Spinal cord (tissue), 10 donors: ENCODE measurements around the gene TBX21. TPM values are rescaled to one million over a fixed set of nuclear protein-coding genes. Genes with fewer than 3 reads are reported as not detected.

Experiments
- DNase-seq, 6 donors: peaks; one replicate each; pipeline versions ENCODE4 v3.0.0 to v3.0.0-alpha.2; 2013 to 2015; ENCODE audit warnings: low spot score in 6 of 6, low read depth in 4 of 6
- H3K27ac ChIP-seq: one replicate; pipeline ENCODE4 v1.5.1; 2013; ENCODE audit warnings: low read depth, low read length, control low read depth
- H3K27me3 ChIP-seq: one replicate; pipeline ENCODE4 v1.6.1; 2013; ENCODE audit warnings: low read length; ENCODE audit not compliant: control insufficient read depth, insufficient read depth
- H3K36me3 ChIP-seq: one replicate; pipeline ENCODE4 v1.6.1; 2013; ENCODE audit warnings: low read length; ENCODE audit not compliant: control insufficient read depth, insufficient read depth
- H3K4me1 ChIP-seq: one replicate; pipeline ENCODE4 v1.6.1; 2013; ENCODE audit warnings: low read length; ENCODE audit not compliant: control insufficient read depth, insufficient read depth
- H3K4me3 ChIP-seq: one replicate; pipeline ENCODE4 v1.5.1; 2013; ENCODE audit warnings: low read depth, low read length, control low read depth
- H3K9me3 ChIP-seq: one replicate; pipeline ENCODE4 v1.6.1; 2013; ENCODE audit warnings: low read length; ENCODE audit not compliant: control insufficient read depth, insufficient read depth
- WGBS: methylation state at CpG from one replicate; pipeline ENCODE4 v1.1.5; 2013; ENCODE audit warnings: missing lambda C conversion rate; ENCODE audit not compliant: insufficient coverage; 5-methylcytosine and 5-hydroxymethylcytosine counted together
- polyA plus RNA-seq, 2 donors: library from polyadenylated mRNA; unstranded; fragments of 120-200 nt; gene quantifications; one replicate each; pipeline ENCODE4 v1.2.1, GENCODE V29; 2013; ENCODE audit not compliant: insufficient read length in 2 of 2
- total RNA-seq, 2 donors: library from RNA; depleted of rRNA in 1 of 2; stranded (reverse); fragments of 120-200 nt in 1 of 2; fragments of >200 nt in 1 of 2; gene quantifications; one replicate each; pipeline versions ENCODE4 v1.2.3 to v1.2.4, GENCODE V29; 2013 to 2014
- donor health status: healthy.

The TBX21 gene
- total and polyA plus RNA-seq, 4 donors, result 0.17 to 0.36 (median 0.26) TPM

GRCh38 chr17:47789611-47790561, 56.9 kb downstream of the TBX21 start:
- Histone ChIP-seq H3K36me3 (no peaks in the 10 kb centered on the region), H3K9me3 (no peaks in the 10 kb centered on the region), H3K27ac (peak overlapping the region; percentile 37), H3K27me3 (peaks cover 63% of the 10 kb centered on the region), H3K4me3 (peak overlapping the region; percentile 38), H3K4me1 (peaks cover 8% of the 10 kb centered on the region)
- peak in 3 of 6 donors; percentile 25 to 81 (median 75) for DNase-seq
- under 1% methylated on average over 67 of the region's 70 CpGs for WGBS

GRCh38 chr17:47791025-47791424, 58.0 kb downstream of the TBX21 start:
- no peaks in the 10 kb centered on the region for H3K36me3 ChIP-seq
- peak in 1 of 6 donors; percentile 16 for DNase-seq
- no CpG with 5 or more reads among the region's 3 CpGs for WGBS
- peak overlapping the region; percentile 37 for H3K27ac ChIP-seq
- H3K9me3 ChIP-seq, result no peaks in the 10 kb centered on the region
- peaks cover 8% of the 10 kb centered on the region for H3K4me1 ChIP-seq
- H3K4me3 ChIP-seq, result no peak overlapping the region
- H3K27me3 ChIP-seq, result peaks cover 59% of the 10 kb centered on the region

- H3K27ac ChIP-seq, result no peak overlapping the region
- no peak overlapping the region for H3K4me3 ChIP-seq
- no peak for DNase-seq
- H3K4me1 ChIP-seq, result peaks cover 8% of the 10 kb centered on the region
- WGBS, result no CpG with 5 or more reads among the region's 1 CpG
- H3K36me3 ChIP-seq, result no peaks in the 10 kb centered on the region
- H3K9me3 ChIP-seq, result no peaks in the 10 kb centered on the region
- H3K27me3 ChIP-seq, result peaks cover 56% of the 10 kb centered on the region
Measured at GRCh38 chr17:47792457-47792856, 59.4 kb downstream of the TBX21 start.

DNA sequence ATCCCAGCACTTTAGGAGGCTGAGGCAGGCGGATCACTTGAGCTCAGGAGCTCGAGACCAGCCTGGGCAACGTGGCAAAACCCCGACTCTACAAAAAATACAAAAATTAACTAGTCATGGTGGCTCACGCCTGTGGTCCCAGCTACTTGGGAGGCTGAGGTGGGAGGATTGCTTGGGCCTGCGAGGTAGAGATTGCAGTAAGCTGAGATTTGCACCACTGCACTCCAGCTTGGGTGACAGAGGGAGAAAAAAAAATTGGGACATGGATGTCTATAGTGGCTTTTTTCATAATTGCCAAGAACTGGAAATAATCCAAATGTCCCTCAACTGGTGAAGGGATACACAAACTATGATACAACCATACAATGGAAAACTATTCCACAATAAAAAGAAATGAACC, 59.9 kb downstream of the TBX21 start:
- no peak for DNase-seq
- H3K27ac ChIP-seq, result no peak overlapping the region
- no peak overlapping the region for H3K4me3 ChIP-seq
- peaks cover 53% of the 10 kb centered on the region for H3K27me3 ChIP-seq
- no peaks in the 10 kb centered on the region for H3K36me3 ChIP-seq
- H3K4me1 ChIP-seq, result peaks cover 8% of the 10 kb centered on the region
- no peaks in the 10 kb centered on the region for H3K9me3 ChIP-seq
- 80% methylated on average over 1 of the region's 6 CpGs for WGBS

Other genes with a start within 250 kb of the TBX21 start
- gene NPEPPS, start 202.1 kb upstream of the TBX21 start, total RNA-seq, result 100 to 1,000 TPM; 111 to 192 TPM
- gene NPEPPS, start 202.1 kb upstream of the TBX21 start, polyA plus RNA-seq, result 100 to 1,000 TPM; 179 to 195 TPM
- 100 to 1,000 TPM; 165 to 185 TPM for gene KPNB1, start 83.3 kb upstream of the TBX21 start, total RNA-seq
- 100 to 1,000 TPM; 152 to 164 TPM for gene KPNB1, start 83.3 kb upstream of the TBX21 start, polyA plus RNA-seq
- gene TBKBP1, start 39.1 kb upstream of the TBX21 start, total RNA-seq, result 10 to 100 TPM; 10.4 to 11.5 TPM
- gene TBKBP1, start 39.1 kb upstream of the TBX21 start, polyA plus RNA-seq, result 10 to 100 TPM; 46.2 to 62.8 TPM
- gene OSBPL7, start 88.6 kb downstream of the TBX21 start, total RNA-seq, result 10 to 100 TPM in 1 of 2 donors, 1 to 10 TPM in 1; 7.1 to 12.5 TPM
- gene OSBPL7, start 88.6 kb downstream of the TBX21 start, polyA plus RNA-seq, result 10 to 100 TPM; 23.1 to 25.6 TPM
- 10 to 100 TPM; 10.6 to 30.0 TPM for gene MRPL10, start 98.3 kb downstream of the TBX21 start, total RNA-seq
- 10 to 100 TPM; 37.6 to 40.8 TPM for gene MRPL10, start 98.3 kb downstream of the TBX21 start, polyA plus RNA-seq
- gene LRRC46, start 98.4 kb downstream of the TBX21 start, total RNA-seq, result 1 to 10 TPM in 1 of 2 donors, under 1 TPM in 1; 0.40 to 3.4 TPM
- gene LRRC46, start 98.4 kb downstream of the TBX21 start, polyA plus RNA-seq, result 10 to 100 TPM in 1 of 2 donors, 1 to 10 TPM in 1; 8.9 to 13.1 TPM
- 10 to 100 TPM; 13.7 to 44.2 TPM for gene SCRN2, start 108.0 kb downstream of the TBX21 start, total RNA-seq
- 10 to 100 TPM; 31.5 to 35.9 TPM for gene SCRN2, start 108.0 kb downstream of the TBX21 start, polyA plus RNA-seq
- under 1 TPM; 0.22 to 0.30 TPM for gene SP6, start 117.9 kb downstream of the TBX21 start, total RNA-seq
- under 1 TPM; 0.51 to 0.92 TPM for gene SP6, start 117.9 kb downstream of the TBX21 start, polyA plus RNA-seq
- gene SP2, start 163.0 kb downstream of the TBX21 start, total RNA-seq, result 1 to 10 TPM; 1.6 to 3.3 TPM
- gene SP2, start 163.0 kb downstream of the TBX21 start, polyA plus RNA-seq, result 10 to 100 TPM; 25.5 to 25.9 TPM
- gene PNPO, start 208.3 kb downstream of the TBX21 start, total RNA-seq, result 10 to 100 TPM; 22.4 to 24.0 TPM
- gene PNPO, start 208.3 kb downstream of the TBX21 start, polyA plus RNA-seq, result 10 to 100 TPM; 26.0 to 26.7 TPM
- under 1 TPM in 1 of 2 donors, not detected in 1; 0.17 TPM for gene PRR15L, start 224.6 kb downstream of the TBX21 start, total RNA-seq
- gene PRR15L, start 224.6 kb downstream of the TBX21 start, polyA plus RNA-seq, result under 1 TPM in 1 of 2 donors, not detected in 1; 0.27 TPM
- 100 to 1,000 TPM in 1 of 2 donors, 10 to 100 TPM in 1; 77.0 to 147 TPM for gene CDK5RAP3, start 237.9 kb downstream of the TBX21 start, total RNA-seq
- 100 to 1,000 TPM; 128 to 147 TPM for gene CDK5RAP3, start 237.9 kb downstream of the TBX21 start, polyA plus RNA-seq